Stromal cell of bone marrow (primary cell): ENCODE measurements around the gene ASMT.
"Not testable (repeated sequence)": the region's sequence is repeated elsewhere in the genome, so short reads cannot be mapped to it uniquely, and the experiment has no call there.

Source experiments
- DNase-seq: peaks from one replicate; pipeline ENCODE4 v3.0.0-alpha.2; 2012; ENCODE audit warnings: low read depth

The ASMT gene

GRCh38 chrX:1614927-1615326 lies at the start of gene ASMT:
TSS of gene ASMT (plus strand) at chrX:1615059. CDS start at chrX:1615200, 141 bp downstream.
- DNase-seq, result no peak

GRCh38 chrX:1574181-1574580 lies 40.7 kb upstream of the ASMT start:
- not testable (repeated sequence) for DNase-seq

DNA sequence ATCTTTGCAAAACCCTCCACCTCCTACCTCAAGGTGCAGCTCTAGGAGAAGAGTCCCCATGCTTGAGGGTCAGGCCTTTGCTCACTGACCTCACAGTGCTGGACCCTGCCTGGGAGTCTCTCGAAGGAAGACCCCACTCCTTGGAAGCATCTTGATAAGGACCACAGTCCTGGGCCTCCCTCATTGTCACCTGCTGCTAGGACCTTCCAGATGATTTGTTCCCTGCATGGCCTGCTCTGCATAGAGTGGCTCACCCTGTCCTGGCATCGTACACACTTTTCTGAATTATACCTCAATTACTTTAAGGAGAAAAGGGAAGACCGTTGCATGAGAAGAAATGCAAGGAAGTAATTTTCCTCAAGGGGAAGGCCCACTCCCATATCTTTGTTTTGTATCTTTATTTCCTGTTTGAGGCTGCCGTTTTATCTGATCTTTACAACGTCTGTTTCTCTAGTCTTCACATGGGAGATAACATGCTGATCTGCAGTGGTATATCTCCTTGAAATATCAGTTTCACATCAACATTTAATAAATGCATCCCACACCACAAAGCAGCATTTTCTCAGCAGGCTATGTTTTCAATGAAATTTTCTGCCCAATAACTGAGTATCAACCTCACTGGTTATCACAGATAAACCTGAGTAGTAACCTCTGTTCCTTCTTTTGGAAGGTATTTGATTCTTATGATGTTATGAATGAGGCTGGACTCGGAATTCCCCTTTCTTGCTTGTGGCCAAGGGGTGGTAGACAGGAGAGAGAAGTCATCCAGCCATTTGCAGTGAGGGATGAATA lies 38.5 kb upstream of the ASMT start:
- DNase-seq, result no peak

- no peak for DNase-seq
These were observed 37.0 kb upstream of the ASMT start for GRCh38 chrX:1577845-1578244.

DNA sequence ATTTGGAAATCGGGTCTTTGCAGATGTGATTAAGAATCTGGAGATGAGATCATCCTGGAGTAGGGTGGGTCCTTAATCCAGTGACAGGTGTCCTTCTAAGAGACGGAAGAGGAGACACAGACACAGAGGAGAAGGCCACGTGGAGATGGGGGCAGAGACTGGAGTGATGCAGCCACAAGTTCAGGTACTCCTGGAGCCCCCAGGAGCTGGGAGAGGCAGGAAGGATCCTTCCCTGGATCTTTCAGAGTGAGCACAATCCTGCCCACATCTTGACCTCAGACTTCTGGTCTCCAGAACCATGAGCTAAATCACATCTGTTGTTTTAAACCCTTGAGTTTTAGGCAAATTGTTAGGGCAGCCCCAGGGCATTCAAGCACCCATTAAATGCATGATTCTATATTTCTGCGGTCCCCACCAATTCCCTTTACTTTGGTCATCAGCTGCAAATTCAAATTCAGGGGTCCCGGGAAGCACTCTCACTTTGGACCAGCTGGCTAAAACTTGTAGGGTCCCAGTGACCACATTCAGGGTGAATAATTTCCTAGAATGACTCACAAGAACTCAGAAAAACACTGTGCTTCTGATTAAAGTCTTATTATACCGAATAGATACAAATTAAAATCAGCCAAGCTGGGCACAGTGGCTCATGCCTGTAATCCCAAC lies 36.2 kb upstream of the ASMT start:
- DNase-seq, result no peak

GRCh38 chrX:1581132-1581531 lies 33.7 kb upstream of the ASMT start:
- DNase-seq, result no peak

DNA sequence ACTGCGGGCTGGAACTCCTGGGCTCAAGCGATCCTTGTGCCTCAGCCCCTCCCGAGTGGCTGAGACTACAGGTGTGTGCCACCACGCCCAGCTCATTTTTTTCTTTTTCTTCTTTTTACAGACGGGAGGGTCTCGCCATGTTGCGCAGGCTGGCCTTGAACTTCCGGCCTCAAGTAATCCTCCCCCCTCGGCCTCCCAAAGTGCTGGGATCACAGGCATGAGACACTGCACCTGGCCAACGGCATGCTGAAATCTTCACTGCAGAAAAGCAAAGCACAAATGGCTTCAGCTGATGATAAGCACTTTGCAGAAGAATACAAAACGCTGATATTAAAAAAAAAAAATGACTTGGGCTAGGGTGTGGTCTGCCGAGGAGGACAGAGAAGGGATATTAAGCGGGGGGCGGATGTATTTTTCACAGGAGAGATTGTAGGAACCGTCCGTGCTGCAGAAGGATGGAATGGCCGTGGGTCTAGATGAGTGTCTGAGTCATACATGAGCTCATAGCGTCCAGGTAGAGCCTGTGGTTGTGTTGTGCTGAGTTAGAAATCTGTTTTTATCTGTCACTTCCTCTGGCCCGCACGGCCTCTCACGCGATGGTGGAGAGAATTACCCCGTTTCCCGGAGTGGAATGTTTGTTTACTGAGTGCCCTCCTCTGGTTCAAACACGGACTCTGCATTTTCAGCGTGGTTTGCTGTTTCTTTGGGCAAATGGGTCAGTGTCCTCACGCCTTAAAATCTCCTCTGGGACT lies 32.0 kb upstream of the ASMT start:
- DNase-seq, result no peak

DNA sequence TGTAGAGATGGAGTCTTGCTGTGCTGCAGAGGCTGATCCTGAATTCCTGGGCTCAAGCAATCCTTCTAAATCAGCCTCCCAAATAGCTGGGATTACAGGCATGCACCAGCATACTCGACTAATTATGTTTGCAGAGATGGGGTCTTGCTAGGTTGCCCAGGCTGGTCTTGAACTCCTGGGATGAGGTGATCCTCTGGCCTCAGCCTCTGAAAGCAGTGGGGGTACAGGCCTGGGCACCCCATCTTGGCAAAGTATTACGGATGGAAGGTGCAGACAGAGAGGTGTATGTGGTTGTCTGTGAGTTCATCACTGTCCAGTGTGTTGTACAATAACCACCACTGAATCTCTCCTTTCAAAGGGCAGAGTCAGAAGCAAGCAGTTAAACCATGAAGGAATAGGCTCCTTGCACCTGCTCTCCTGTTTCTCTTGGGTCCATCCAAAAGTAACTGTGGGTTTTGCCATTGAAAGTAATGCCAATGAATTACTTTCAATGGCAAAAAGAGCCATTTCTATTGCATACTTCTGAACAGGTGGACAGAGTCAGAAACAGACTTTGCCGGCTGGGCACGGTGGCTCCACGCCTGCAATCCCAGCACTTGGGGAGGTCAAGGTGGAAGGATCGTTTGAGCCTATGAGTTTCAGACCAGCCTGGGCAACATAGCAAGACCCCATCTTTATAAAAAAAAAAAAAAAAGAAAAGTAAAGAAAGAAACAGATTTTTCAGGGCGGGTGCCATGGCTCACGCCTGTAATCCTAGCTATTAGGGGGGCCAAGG lies 30.4 kb upstream of the ASMT start:
- DNase-seq, result no peak

- no peak for DNase-seq
These were observed 27.7 kb upstream of the ASMT start for GRCh38 chrX:1587161-1587560.

GRCh38 chrX:1589356-1590130 lies 25.3 kb upstream of the ASMT start:
- no peak for DNase-seq

- peak; percentile 85 for DNase-seq
These were observed 23.6 kb upstream of the ASMT start, which contains the start of gene AKAP17A for GRCh38 chrX:1591102-1591862. TSS of gene AKAP17A (plus strand) at chrX:1591604. CDS start at chrX:1593463, 1,859 bp downstream.

DNA sequence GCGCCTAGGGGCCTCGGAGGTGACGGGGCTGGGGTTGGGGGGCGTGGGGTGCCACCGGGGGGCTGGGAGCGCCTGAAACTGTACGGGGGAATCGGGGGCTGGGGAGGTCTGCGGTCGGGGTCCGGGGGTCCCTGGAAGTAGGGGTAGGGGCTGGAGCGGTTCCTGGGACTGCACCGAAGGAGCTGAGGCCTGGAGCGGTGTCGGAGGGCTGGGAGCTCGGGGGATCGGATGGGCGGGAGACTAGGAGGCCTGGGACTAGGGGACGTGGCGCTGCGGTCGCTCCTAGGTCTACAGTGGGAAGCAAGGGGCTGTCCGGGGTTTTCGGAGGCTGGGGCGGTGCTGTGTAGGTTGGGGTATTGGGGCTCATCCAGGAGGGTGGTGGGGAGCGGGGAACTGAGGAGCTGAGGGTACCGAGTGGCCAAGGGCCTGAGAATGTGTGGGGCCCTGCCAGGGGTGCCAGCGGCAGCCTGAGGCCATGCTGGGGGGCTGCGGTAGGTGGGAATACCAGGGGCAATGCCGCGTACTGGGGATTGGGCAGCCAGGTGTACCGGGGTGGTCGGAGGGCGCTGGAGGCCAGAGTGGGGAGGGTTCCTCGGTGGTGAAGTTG lies 22.9 kb upstream of the ASMT start:
- DNase-seq, result no peak

DNA sequence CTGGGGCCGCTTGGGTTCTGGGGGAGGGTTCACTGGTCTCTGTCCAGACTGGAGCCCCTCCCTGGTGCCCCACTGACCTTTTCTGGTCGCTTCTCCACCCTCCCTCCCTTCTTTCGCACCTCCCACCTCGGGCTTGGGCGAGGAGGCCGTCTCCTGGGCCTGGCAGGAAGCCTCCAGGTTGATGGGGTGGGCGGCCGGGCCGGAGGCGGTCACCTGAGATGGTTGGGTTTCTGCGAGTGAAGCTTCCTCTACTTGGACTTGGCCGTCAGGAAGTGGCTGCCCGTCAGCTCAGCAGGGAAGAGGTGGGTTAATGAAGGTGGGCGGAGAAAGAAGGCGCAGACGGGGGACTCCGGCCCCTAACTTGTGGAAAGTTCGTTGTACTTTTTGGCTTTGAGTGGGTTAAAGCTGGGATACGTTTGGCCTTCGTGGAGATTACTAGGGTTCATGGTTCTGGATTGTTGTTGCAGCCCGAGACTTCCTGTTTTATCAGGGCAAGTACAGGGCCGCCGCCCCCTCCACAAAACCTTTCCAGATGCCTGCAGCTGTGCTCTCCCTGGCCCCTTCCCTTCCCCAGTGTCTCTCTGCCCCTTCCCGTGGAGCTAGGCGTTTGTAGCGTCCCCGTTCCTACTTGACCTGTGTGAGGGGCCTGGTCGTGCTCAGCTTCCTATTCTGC lies 22.3 kb upstream of the ASMT start:
- no peak for DNase-seq

DNA sequence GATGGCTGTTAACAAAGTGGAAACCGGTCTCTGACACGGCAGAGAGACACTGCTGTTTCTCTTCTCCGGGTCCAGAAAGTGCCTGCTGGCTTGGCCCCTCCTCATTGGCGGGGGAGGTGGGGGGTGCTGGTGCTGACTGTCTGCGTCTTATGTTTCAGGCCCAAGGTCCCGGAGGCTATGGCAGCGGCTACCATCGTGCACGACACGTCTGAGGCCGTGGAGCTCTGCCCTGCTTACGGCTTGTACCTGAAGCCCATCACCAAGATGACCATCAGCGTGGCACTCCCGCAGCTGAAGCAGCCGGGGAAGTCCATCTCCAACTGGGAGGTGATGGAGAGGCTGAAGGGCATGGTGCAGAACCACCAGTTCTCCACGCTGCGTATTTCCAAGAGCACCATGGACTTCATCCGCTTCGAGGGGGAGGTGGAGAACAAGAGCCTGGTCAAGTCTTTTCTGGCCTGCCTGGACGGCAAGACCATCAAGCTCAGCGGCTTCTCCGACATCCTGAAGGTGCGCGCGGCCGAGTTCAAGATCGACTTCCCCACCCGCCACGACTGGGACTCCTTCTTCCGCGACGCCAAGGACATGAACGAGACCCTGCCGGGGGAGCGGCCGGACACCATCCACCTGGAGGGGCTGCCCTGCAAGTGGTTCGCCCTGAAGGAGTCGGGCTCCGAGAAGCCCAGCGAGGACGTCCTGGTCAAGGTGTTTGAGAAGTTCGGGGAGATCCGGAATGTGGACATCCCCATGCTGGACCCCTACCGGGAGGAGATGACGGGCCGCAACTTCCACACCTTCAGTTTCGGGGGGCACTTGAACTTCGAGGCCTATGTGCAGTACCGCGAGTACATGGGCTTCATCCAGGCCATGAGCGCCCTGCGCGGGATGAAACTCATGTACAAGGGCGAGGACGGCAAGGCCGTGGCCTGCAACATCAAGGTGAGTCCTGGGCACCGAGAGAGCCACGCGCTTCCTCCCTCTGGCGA lies 21.3 kb upstream of the ASMT start:
- DNase-seq, result no peak

- no peak for DNase-seq
These were observed 19.2 kb upstream of the ASMT start for GRCh38 chrX:1595711-1596060.

DNA sequence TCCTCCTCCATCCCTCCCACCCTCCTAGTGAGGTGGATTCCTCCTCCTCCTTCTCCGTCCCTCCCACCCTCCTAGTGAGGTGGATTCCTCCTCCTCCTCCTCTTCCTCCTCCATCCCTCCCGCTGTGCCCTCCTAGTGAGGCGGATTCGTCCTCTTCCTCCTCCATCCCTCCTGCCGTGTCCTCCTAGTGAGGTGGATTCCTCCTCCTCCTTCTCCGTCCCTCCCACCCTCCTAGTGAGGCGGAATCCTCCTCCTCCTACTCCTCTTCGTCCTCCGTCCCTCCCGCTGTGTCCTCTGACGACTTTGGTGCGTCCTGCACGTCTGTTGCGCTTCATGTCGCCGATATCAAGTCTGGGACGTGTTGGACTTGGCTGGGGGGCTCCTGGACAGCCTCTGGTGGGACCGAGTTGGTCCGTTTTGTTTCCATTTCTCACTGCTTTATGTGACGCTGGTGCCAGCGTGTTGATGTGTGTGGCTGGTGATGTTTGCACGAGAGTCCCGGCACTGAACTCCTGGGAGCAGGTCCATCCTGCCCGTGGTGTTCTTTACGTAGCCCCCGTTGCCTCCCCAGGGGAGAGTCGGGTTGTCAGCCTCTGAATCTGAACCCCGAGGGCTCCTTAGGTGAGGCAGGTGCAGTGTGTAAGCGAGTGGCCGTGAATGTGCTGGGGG lies 18.0 kb upstream of the ASMT start:
- no peak for DNase-seq

DNA sequence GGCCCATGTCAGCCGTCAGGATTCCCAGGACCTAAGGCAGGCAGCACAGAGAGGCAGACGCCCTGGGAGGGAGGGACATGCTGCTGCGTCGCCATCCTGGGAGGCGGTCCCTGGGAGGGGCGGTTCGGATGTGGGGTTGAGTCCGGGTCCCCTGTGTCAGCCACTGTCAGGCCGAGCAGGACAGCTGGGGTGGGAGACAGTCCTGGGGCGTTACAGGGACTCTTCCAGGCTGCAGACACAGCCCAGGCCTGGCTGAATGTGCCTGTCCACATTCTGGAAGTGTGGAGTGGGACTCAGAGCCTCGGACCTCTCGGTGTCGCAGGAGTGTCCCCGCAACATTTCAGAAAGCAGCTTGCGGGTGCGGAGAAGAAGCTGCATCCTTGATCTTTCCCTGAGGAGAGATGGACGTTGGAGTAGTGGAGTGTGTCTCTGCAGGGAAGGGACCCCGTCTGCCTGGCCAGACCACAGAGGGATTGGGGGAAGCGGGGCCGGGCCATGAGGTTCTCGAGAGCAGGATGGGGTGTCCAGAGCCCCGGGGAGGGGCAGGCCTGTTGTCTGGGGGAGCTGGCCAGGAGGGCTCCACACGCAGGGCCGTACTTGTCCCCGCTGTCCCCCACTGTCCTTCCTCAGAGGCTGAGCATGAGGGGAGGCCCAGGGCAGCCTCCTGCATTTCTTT lies 17.4 kb upstream of the ASMT start:
- no peak for DNase-seq
